SK-N-DZ (cell line): Measurements from ENCODE around the gene FBLN1.
"Not testable (repeated sequence)": the region's sequence is repeated elsewhere in the genome, so short reads cannot be mapped to it uniquely, and the experiment has no call there.

ENCODE experiments used
- DNase-seq: peaks from one replicate; pipeline ENCODE4 v3.0.0-alpha.2; 2015; ENCODE audit warnings: low spot score

Gene FBLN1

DNA sequence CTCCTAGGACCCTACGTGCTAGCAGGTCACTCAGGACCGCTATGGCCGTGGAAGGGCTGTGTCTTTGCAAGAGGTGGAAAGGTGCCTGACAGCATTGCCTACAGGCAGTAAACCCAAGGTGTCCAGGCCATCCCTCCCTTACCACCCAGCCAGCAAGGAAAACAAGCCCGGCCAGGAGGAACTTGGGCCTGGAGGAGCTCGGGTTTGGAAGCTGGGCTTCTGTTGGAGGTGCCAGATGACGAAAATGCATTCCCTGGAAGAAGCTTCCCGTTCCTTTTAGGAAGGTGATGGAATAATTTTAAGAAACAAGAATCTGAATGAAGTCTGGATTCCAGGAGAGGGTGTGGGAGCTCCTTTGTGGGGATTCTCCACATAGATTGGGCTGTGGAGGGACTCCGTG lies 23.6 kb downstream of the FBLN1 start:
- no peak for DNase-seq

DNA sequence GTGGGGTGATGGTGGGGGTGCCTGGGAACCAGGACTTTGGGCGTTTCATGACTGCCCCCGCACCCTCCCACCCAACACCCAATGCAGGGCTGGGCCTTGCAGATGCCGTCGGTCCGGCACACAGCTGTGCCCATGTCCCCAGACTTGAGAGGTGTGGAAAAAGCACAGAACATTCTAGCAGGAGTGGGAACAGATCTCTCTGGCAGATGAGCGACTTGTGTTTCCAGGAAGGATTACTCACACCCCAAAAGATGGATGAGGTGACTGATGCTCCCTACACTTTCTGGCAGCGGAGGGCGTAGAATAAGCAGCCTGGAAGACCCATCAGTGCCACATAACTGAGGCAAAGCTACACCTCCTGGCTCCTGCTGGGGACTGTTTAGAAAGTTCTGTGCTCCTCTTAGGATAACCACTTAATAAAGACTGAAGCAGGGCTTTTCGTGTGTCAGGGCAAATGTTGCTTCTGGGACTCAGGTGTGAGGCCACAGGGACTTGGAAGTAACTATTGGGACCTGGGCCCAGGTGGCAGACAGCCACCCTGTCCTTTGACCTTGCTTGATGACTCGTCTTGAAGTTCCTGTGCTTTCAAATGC lies 24.2 kb downstream of the FBLN1 start:
- no peak for DNase-seq

DNA sequence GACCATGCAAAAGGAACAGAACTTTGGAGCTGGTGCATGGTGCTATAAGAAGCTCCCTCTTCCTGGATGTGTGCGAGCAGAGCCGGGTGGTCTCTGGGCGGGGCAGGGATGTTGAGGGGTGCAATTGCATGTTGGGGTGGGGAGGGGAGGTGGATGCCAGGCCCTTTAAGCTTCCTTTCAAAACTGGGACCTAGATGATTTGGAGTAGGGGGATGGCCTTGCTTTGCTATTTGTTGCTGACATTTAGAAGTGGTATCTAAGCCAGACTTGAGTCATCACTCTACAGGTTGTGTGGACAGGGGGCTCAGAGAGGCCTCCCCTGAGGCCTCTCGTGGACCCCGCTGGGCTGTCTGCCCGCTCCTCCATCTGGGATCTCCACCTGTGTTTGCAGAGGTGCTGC lies 24.8 kb downstream of the FBLN1 start:
- no peak for DNase-seq

DNA sequence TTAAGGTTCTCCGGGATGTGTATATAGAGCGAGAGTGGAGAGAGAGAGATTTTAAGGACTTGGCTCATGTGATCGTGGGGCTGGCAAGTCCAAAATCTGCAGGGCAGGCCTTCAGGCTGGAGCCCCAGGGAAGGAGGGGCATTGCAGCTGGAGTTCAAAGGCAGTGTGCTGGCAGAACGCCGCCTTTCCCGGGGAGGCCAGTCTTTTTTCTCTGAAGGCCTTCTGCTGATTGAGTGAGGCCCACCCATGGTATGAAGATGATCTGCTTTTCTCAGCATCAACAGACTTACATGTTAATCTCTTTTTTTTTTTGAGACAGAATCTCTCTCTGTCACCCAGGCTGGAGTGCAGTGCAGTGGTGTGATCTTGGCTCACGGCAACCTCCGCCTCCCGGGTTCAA lies 25.4 kb downstream of the FBLN1 start:
- no peak for DNase-seq

DNA sequence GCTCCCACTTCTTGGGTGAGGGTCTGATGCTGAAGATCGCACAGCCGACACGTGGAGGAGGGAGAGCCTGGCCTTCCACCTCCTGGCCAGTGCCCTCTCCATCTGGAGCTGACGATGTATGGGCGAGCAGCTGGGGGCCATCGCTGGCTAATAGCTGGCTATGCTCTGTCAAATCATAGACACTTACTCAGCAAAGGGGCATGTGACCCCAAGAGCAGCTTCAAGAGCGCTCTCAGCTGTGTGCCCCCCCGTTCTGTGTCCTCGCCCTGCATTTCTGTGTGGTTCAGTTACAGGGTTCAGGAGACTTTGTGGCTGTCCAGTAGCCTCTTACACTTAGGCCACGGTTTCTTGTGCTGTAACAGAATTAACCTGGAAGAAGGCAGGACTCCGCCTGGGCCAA lies 26.4 kb downstream of the FBLN1 start:
- no peak for DNase-seq

DNA sequence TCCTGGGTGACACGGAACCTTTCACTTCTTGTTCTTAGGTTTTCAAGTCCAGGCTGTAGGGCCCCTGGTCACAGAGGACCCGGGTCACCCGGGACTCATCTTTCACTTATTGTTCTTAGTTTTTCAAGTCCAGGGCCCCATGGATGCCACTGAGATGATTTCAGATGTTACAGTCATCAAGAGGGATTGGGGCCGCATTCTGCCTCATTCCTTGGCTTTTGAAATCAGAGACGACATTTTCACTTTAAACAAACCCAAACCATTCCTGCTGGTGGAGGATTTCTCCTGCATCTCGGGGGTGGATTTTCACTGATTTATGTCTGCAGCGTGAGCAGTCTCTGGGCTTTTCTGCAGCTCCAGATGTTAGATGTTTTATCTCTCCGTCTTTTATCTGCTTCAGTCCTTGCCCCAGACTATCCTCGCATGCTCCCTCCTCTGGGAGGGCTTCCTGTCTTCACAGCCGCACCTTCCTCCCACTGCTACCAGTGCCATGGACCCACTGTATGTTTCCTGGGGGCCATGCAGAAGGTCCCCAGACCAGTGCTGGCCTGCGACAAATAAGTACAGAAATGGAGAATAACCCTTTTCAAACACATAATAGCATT lies 27.4 kb downstream of the FBLN1 start:
- no peak for DNase-seq

DNA sequence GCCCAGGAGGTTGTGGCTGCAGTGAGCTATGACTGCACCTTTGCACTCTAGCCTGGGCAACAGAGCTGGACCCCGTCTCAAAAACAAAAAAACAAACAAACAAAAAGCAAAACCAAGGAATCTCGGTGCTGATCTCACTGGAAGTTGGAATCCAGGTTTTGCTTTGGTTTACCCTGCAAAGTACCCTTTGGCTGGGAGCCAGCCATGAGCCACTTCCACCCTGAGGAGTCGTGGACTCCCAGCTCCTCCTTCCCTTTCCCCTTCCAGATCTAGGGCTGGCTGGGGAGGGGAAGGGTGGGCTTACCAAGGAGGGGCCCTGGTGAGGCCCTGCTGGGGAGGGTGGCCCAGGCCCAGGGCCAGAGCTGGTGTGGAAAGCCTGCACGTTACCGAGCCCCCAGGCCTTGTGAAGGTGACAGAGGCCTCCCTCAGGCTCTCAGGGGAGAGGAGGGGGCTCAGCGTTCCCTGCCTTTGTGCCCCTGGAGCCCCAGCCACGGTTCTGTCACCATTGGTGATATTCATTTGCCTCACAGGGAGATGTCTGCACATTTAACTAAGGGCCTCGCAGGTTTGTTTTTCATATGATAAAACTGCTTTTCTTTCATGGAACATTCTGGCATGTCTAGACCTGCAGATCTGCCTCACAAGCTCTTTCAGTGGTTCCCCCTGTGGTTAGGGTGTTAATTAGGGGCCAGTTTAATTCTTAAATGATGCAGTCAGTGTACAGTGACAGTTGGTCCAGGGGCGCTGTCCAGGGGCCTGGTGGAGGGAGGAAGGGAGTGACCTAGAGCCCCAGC lies 29.0 kb downstream of the FBLN1 start:
- DNase-seq: no peak

DNA sequence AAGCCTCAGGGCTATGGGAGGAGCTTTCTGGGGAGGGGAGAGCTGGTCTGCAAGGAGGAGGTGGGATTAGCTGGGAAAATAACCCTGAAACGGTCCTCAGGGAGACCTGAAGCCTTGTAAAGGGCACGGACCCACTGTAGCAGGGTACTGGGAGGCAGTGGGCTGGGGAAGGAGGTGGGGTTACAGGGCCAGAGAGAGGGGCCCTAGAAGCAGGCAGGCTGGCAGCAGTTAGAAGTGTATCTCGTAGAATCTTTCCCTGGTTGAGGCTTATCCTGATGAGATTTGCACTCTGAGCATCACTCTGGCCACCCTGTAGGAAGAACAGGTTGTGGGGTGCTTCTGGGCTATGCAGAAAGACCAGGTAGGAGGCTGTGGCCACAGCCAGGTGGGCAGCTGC lies 29.6 kb downstream of the FBLN1 start:
- no peak for DNase-seq

DNA sequence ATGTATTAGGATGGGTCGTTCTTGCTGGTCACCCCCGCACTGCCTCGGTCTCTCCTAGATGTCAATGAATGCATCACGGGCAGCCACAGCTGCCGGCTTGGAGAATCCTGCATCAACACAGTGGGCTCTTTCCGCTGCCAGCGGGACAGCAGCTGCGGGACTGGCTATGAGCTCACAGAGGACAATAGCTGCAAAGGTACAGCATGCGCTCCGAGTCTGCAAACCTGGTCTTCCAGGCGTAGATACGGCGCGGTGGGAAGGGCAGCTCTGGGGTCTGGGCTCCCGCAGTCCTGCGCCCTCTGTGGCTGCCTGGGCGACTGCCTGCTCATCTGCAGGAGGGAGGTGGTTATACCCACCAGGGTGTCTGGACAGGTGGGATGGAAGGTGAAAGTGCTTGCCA lies 31.0 kb downstream of the FBLN1 start:
- no peak for DNase-seq

DNA sequence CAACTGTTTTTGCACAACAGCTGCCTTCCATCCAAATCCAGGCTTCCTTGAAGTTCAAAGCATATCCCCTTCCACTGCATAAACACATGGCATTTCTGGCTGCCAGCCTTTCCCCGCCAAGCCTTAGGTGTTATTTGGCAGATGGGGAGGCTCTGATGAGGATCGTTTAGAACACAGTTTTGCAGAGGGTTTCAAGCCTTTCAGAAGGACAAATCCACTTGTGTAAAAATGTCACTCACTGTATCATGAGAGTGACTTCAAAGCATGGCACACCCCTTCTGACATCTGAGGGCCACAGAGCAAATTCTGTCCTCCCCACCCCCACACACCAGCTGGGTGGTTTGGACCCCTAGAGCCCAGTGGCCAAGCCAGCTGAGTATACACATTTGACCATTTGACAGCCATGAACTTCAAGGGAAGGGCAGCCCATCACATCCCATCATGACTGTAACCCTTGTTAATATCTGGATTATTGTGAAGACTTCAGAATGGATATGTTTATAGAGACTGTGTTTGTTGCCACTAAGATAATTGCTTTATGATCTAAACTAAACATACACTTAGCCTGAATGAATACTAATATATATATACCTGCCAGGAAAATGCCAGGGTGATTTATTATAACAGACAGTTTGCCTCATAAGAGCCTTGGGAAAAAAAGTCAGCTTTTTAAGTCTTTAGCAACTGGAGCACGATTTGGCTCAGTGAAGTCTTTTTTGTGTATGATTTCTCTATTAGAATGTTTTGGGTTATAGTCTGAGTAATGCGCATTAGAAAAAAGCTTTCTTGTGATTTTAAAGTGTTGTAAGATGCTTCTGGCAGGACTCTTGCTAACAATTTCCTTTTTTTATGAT lies 31.9 kb downstream of the FBLN1 start:
- no peak for DNase-seq

DNA sequence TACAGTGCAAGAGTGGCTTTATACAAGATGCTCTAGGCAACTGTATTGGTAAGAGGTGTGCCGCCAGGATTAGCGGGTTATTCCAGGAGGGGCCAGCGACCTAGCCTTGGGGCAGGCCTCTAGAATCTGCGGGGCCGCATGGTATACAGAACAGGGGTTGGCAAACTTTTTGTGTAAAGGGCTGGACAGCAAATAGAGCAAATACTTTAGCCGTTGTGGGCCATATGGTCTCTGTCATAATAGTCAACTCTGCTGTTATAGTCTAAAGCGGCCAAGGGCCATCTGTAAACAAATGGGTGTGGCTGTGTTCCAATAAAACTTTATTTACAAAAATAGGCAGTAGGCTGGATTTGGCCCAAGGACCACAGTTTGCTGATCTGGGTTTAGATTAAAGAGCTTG lies 32.6 kb downstream of the FBLN1 start:
- no peak for DNase-seq

DNA sequence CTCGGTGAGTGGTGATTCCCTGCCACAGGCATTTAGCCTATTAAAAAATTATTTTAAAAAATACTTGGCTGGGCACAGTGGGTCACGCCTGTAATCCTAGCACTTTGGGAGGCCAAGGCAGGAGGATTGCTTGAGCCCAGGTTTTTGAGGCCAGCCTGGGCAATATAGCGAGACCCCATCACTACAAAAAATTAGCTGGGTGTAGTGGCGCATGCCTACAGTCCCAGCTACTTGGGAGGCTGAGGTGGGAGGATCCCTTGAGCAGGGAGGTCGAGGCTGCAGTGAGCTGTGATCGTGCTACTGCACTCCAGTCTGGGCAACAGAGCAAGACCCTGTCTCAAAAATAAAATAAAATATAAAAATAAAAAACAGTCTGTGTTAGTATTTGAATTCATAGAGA lies 33.2 kb downstream of the FBLN1 start:
- not testable (repeated sequence) for DNase-seq

DNA sequence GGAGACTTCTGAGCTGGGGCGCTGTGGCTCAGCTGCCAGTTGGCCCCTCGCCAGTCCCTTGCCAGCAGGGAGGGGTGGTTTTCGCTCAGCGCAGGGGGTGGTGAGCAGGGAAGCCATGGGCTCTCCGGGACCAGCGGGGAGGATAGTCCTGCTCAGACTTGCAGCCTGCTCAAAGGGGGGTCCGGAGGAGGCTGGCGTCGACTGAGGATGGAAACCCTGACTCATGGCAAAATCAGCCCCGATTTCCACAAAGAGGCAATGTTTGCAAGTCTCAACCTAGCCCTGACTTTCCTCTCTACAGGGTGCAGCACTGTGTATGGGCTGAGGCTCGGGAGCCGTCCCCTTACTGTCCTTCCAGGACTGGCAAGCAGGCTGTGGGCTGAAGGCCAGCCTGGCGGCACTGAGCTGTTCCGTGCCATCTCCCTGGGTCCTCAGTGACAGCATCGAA lies 35.1 kb downstream of the FBLN1 start:
- DNase-seq: no peak

DNA sequence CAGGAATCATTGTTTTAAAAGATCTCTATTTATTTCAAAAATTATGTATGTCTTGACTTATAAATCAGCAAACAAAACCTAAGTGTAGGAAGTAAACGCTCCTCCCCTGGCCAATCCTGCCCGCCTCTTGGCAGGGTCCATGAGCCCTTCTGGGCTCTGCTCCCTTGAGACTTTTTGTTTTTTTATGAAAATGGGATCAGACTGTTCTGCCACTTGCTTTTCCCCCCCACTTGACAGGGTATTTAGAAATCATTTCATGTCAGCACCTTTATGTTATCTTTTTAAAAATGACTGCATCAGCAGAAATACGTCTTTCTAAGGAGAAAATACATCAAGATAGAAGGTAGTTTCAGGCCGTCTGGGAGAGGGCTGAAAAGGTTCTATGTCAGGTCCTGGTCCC lies 35.6 kb downstream of the FBLN1 start:
- DNase-seq: no peak

DNA sequence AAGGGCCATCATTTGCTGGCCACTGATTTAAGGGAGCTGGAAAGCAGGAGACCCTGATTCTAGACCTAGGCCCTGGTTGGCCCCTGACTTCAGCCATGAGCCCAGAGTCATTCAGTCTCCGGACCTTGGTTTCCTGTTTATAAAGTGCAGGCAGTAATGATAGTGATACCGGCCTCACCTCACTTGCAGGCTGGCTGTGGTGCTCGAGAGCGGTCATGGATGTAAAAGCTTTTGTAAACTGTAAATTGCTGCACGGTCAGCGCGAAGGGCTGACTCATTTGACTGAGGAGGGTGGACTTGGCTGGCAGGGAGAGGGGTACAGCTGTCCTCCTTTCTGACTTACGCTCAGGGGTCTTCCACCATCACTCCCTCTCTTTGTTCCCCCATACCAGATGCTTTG lies 37.4 kb downstream of the FBLN1 start:
- no peak for DNase-seq

DNA sequence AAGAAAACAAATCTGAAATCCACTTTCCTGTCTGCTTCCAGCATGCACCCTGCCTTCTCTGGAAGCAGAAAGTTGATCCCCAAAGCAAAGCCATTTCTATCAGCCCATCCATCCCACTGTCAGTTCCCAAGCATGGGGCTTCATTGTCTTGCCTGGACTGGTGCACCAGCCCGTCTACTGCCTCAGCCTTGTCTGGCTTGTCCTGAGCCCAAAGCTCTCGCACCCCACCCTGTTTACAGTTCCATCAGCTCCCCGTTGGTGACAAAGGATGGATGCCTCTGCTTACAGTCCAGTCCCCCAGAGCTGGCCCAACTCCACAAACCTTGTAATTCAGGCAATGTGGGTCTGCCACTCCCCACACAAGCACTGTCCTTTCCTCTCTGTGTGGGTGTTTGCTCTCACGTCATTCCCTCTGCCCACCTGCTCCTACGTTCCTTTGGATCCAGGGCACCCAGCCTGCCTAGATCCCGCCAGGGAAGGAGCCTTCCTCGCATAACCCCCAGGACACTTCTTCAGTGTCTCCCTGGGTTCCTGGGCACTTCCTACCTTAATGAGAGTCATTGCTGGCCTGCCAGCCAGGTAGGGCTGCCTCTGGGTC lies 38.8 kb downstream of the FBLN1 start:
- DNase-seq: no peak

DNA sequence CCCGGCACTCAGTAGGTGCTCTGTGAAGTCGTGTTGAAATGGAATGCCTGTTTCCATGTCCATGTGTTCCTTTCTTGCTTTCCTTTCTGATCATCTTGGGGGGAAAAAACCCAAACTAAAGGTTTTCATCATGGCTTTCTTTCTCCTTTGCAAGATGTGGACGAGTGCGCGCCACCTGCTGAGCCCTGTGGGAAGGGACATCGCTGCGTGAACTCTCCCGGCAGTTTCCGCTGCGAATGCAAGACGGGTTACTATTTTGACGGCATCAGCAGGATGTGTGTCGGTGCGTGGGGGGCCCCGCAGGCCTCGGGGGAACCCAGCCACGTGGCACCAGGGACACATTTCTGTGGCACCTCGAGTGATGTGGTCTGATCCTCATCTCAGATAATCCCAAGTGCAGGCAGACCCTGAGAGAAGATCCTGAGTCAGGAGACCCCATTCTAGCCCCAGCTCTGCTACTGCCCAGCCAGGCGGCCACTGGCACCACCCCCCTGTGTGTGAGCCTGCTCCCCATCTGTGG lies 39.4 kb downstream of the FBLN1 start:
- DNase-seq: no peak

DNA sequence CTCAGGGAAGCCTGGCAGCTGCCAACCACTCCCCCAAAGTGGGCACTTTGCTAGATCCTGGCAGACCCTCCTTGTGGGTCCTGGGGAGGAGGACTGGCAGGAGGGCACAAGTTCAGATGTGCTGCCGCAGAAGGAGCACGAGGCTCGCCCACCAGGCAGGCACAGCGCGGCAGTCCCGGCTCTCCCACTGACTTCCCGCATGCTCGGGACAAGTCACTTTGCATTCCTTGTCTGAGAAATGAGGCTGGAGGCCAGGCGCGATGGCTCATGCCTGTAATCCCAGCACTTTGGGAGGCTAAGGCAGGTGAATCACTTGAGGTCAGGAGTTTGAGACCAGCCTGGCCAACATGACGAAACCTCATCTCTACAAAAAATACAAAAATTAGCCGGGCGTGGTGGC lies 40.1 kb downstream of the FBLN1 start:
- not testable (repeated sequence) for DNase-seq

DNA sequence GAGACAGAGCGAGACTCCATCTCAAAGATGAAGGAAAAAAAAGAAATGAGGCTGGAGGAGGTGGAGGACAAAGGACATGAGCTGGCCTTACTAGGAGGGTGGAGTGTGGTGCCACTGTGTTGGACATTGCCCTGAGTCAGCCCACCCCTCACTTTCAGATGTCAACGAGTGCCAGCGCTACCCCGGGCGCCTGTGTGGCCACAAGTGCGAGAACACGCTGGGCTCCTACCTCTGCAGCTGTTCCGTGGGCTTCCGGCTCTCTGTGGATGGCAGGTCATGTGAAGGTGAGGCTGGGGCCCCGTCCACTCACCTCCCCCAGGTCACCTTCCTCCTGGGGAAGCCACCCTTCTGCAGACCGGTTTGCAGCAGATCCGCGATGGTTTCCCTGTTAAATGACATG lies 40.6 kb downstream of the FBLN1 start:
- DNase-seq: no peak

DNA sequence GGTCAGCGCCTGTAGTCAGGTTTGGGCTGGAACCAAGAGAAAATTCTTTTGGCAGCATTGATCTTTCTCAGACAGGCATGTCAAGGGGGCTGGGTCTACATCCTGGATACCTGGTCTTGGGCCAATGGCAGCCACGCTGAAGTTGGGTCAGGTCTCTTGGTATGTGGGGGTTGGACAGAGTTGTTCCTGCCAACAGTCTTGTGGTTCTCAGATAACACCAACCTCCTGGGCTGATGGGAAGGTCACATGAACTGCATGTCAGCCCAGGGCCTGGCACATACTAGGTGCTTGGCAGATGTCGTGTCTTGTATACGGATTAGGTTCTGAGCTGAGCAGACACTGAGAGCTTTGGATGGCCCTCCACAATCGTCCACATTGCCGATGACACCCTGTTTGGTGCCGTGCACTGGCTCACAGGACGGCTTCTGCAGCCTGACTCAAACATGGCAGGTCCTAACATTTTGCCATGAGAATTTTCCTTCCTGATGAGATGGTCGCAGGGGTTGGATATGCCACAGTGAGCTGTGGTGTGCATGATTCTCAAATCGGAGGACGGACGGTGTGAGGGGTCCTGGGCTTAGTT lies 42.0 kb downstream of the FBLN1 start:
- no peak for DNase-seq

DNA sequence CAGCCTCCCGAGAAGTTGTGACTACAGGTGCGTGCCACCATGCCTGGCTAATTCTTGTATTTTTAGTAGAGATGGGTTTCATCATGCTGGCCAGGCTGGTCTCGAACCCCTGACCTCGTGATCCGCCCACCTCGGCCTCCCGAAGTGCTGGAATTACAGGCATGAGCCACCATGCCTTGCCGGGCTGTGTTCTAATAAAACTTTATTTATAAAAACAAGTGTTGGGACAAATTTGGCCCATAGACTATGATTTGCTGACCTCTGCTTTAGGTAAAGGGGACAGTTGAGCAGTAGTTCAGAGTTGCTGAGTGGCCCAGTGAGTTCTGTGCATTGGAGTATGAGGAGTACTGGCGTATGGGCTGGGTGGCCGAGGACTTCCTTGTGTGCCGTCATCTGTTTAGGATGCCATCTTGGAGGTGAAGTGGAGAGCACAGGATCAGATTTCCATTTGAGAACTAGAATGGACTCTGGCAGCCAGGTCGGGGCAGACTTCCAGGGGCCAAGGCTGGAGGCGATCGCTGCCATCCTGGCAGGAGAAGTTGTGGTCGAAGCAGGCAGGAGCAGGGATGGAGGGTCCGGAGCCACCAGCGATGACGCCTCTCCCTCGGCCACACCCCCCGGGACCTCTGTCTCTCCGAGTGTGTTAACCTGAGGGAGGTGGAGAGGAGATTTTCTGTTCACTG lies 43.8 kb downstream of the FBLN1 start:
- DNase-seq: no peak
